Adrenal gland (tissue), 19 donors: Measurements from ENCODE around the gene NPC1L1. TPM values are rescaled to one million over a fixed set of nuclear protein-coding genes. Genes with fewer than 3 reads are reported as not detected.
A peak's percentile ranks its signal among the peaks of the same experiment; 100 is the strongest.

Experiments used
- DNase-seq, 7 donors: peaks; one replicate each; pipeline ENCODE4 v3.0.0-alpha.2; 2019 to 2020
- H3K27ac ChIP-seq, 5 donors: fragments of 200-600 bp; sonication (generic) in 4 of 5; 1 replicate in 3 of 5; 2 replicates in 2 of 5; pipeline versions ENCODE4 v1.5.1 to v1.8.0; 2016 to 2020; ENCODE audit warnings: mild to moderate bottlenecking in 1 of 5
- H3K27me3 ChIP-seq: fragments of 200-600 bp; 2 replicates; pipeline ENCODE4 v1.8.0; 2021
- H3K36me3 ChIP-seq, 2 donors: fragments of 200-600 bp; replicated peaks in 1 of 2; 1 replicate in 1 of 2; 2 replicates in 1 of 2; pipeline versions ENCODE4 v1.5.1 to v1.8.0; 2018 to 2022
- H3K4me1 ChIP-seq, 2 donors: fragments of 200-600 bp; replicated peaks in 1 of 2; 1 replicate in 1 of 2; 2 replicates in 1 of 2; pipeline versions ENCODE4 v1.5.1 to v1.8.0; 2018 to 2021
- H3K4me3 ChIP-seq, 4 donors: fragments of 200-600 bp; sonication (generic) in 3 of 4; one replicate each; pipeline ENCODE4 v1.5.1; 2016 to 2018
- H3K9me3 ChIP-seq, 3 donors: fragments of 200-600 bp; sonication (generic) in 1 of 3; replicated peaks in 1 of 3; 1 replicate in 2 of 3; 2 replicates in 1 of 3; pipeline versions ENCODE4 v1.5.1 to v1.8.0; 2016 to 2021
- CTCF ChIP-seq, 6 experiments: fragments of 450-650 bp in 4 of 6; fragments of 200-600 bp in 2 of 6; sonication (generic) in 1 of 6; IDR thresholded peaks; 1 replicate in 5 of 6; 2 replicates in 1 of 6; pipeline versions ENCODE4 v1.5.1 to v1.8.0; 2016 to 2021; ENCODE audit warnings: antibody characterized with exemption in 6 of 6, mild to moderate bottlenecking in 2 of 6, moderate library complexity in 1 of 6
- POLR2A ChIP-seq, 2 donors: fragments of 450-650 bp; IDR thresholded peaks; one replicate each; pipeline ENCODE4 v1.6.1; 2017; ENCODE audit warnings: antibody characterized with exemption in 2 of 2, mild to moderate bottlenecking in 2 of 2, moderate library complexity in 1 of 2
- WGBS, 4 donors: extraction: QIAGEN DNeasy Blood & Tissue Kit in 2 of 4; methylation state at CpG; one replicate each; pipeline versions ENCODE4 v1.1.5 to v1.1.7; 2013 to 2017; 5-methylcytosine and 5-hydroxymethylcytosine counted together
- intact Hi-C, 2 donors: fragments of 100-400 bp; cut with DNase I; formaldehyde crosslinking; loops; one replicate each; pipeline versions ENCODE4 v1.14.1 to v1.15.0; 2022 to 2023
- long read RNA-seq, 10 donors: library from polyadenylated mRNA in 3 of 10; unstranded in 2 of 10; stranded (forward) in 1 of 10; transcript quantifications; one replicate each; pipeline ENCODE4 v2.0.0 and lab custom pipeline, GENCODE V29; 2021 to 2026
- polyA plus RNA-seq, 3 donors: library from polyadenylated mRNA; stranded (reverse); fragments of 200-250 nt in 2 of 3; fragments of 350-450 nt in 1 of 3; fragmentation: Illumina TruSeq in 1 of 3; extraction: RNeasy Lipid Tissue Mini Kit (QIAGEN cat#74804) in 1 of 3; gene quantifications; one replicate each; pipeline ENCODE4 v1.2.3, GENCODE V29; 2013 to 2014
- total RNA-seq, 9 donors: library from RNA; depleted of rRNA in 4 of 9; stranded (reverse); fragments of >200 nt in 4 of 9; fragments of 120-200 nt in 1 of 9; fragmentation: NEBNext Ultra II Directional in 1 of 9; extraction: Animal tissue kit (Norgen Biotek cat#: 25700) in 1 of 9; gene quantifications; one replicate each; pipeline versions ENCODE4 v1.1.0 to v1.2.4, GENCODE V29; 2013 to 2023
- donor health status: healthy with polysubstance abuse.
- donor health status: Bipolar disorder and iron deficiency.
- donor health status: DM: yes; HTN: yes; CAD: no.
- donor health status: DM: no; HTN: no; CAD: no.
- donor health status: DM: no; HTN: no; CAD: no.
- donor health status: DM: yes; HTN: yes; CAD: no.

The NPC1L1 gene
- total RNA-seq: under 1 TPM in 7 of 9 donors, not detected in 2; under 0.01 to 0.42 (median 0.08) TPM
- under 1 TPM; 0.02 to 0.48 (median 0.20) TPM for polyA plus RNA-seq
- long read RNA-seq, donor 1: 0 reads
- long read RNA-seq, donor 2: 0 reads
- long read RNA-seq, donor 3: 0 reads
- long read RNA-seq, donor 4: 0 reads
- long read RNA-seq, donor 5, partial matches to known transcripts: 1 of 3 reads
- long read RNA-seq, donor 5, other reads (novel, unspliced or antisense): 2 of 3 reads
- long read RNA-seq, donor 6: 0 reads
- long read RNA-seq, donor 7: 0 reads
- long read RNA-seq, donor 8: 0 reads
- long read RNA-seq, donor 9: 0 reads
- long read RNA-seq, donor 10: 0 reads

- whole genome bisulfite sequencing, 4 donors: 71 to 88% (median 85%) methylated on average over 10 to 20 of the region's 20 CpGs
- Histone ChIP-seq H3K9me3 (no peaks in the 10 kb centered on the region), H3K27me3 (no peaks in the 10 kb centered on the region), H3K4me1 (no peaks in the 10 kb centered on the region), H3K4me3 (no peak within 1 kb of the TSS), H3K36me3 (no peaks in the 10 kb centered on the region), H3K27ac (no peak within 1 kb of the TSS)
- intact Hi-C loops: no loop called here
- DNase-seq: peak in 1 of 7 donors; percentile 66
- TF ChIP-seq CTCF (IDR thresholded peaks at IDR 0.05): no peak
- no peak for TF ChIP-seq POLR2A (IDR thresholded peaks at IDR 0.05)
Observed at GRCh38 chr7:44541028-44541869, at the start of gene NPC1L1. Gene NPC1L1 (minus strand): TSS chr7:44541330. CDS start chr7:44541259, 71 bp downstream.

DNA sequence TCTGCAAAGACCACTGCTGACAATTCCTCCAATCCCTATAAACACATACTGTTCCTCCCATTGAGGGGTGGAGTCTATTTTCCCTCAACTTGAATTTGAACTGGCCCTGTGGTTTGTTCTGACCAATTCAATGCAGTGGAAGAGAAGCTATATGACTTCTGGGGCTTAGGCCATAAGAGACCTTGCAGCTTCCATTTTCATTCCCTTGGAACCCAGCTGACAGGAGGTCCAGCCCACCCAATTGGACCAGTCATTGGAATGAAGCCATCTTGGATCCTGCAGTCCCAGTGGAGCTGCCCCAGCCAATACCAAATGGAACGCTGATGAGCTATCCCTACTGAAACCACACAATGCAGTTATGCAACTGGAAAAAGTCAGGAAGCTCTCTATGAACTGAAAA is 49.8 kb upstream of the NPC1L1 start:
- no peak for TF ChIP-seq POLR2A (IDR thresholded peaks at IDR 0.05)
- TF ChIP-seq CTCF (IDR thresholded peaks at IDR 0.05): no peak
- no peak overlapping the region for H3K4me3 ChIP-seq
- H3K27ac ChIP-seq: no peak overlapping the region
- intact Hi-C loops: loop anchor here (5.0 to 10.0 kb wide), 2 partner anchors 174 to 256 kb away; partner anchors contain the start of gene H2AZ2 (in 1 of the 2)
- no peak for DNase-seq
- no peaks in the 10 kb centered on the region for H3K36me3 ChIP-seq
- no peaks in the 10 kb centered on the region for H3K27me3 ChIP-seq
- 87 to 92% (median 89%) methylated on average over 1 of the region's 1 CpG for WGBS, 4 donors
- H3K4me1 ChIP-seq: no peaks in the 10 kb centered on the region
- H3K9me3 ChIP-seq: no peaks in the 10 kb centered on the region

DNA sequence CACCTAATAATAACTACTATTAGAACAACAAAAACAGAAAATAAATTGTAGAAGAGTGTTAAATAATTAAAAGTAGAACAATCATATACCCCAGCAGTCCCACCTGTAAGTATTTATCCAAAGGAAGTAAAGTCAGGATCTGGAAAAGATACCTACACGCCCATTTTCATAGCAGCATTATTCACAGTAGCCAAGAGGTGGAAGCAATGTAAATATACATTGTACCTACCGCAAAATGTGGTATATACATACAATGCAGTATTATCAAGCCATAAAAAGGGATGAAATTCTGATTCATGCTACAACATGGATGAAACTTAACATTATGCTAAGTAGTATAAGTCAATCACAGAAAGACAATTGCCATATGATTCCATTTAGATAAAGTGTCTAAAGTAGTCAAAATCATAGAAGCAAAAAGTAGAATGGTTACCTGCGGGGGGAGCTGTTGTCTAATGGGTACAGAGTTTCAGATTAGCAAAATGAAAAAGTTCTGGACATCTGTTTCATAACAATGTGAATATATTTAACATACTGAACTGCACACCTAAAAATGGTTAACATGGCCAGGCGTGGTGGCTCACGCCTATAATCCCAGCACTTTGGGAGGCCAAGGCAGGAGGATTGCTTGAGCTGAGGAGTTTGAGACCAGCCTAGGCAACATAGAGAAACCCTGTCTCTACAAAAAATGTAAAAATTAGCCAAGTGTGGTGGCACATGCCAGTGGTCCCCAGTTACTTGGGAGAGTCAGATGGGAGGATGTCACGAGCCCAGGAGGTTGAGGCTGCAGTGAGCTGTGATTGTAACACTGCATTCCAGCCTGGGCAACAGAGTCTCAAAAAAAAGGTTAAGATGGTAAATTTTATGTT is 46.9 kb upstream of the NPC1L1 start:
- Histone ChIP-seq H3K4me1 (peaks cover 0 to under 1% of the 10 kb centered on the region in 2 donors), H3K4me3 (no peak overlapping the region), H3K9me3 (no peaks in the 10 kb centered on the region), H3K36me3 (no peaks in the 10 kb centered on the region), H3K27me3 (no peaks in the 10 kb centered on the region), H3K27ac (no peak overlapping the region)
- peak; percentile 46 to 79 (median 67) for TF ChIP-seq CTCF (IDR thresholded peaks at IDR 0.05)
- TF ChIP-seq POLR2A (IDR thresholded peaks at IDR 0.05): no peak
- WGBS, 4 donors: 17 to 24% (median 23%) methylated on average over 6 of the region's 6 CpGs
- intact Hi-C loops: loop anchor here (5.0 to 10.0 kb wide), 3 partner anchors 177 to 334 kb away; no protein-coding TSS in a partner anchor
- DNase-seq: peak; percentile 51 to 81 (median 64)
